Astrocyte of the cerebellum (primary cell): ENCODE measurements around the gene PJVK.
A peak's percentile ranks its signal among the peaks of the same experiment; 100 is the strongest.

ENCODE experiments used
- DNase-seq: peaks from one replicate; pipeline ENCODE4 v3.0.0-alpha.2; 2011; ENCODE audit warnings: low read depth
- H3K4me3 ChIP-seq: 2 replicates; pipeline ENCODE4 v1.5.1; 2011; ENCODE audit warnings: mild to moderate bottlenecking, low read depth, low read length, moderate library complexity
- CTCF ChIP-seq: IDR thresholded peaks from 2 replicates; pipeline ENCODE4 v1.5.1; 2012; ENCODE audit warnings: low read length, low read depth, moderate library complexity, mild to moderate bottlenecking; ENCODE audit errors: missing control alignments
- in situ Hi-C: cut with HindIII; loops from 2 replicates; pipeline ENCODE4 v1.10.0; 2017; ENCODE audit warnings: low sequenced_read_pairs

The PJVK gene

GRCh38 chr2:178413472-178414265 is 37.5 kb upstream of the PJVK start:
- H3K4me3 ChIP-seq, result peak overlapping the region; percentile 58
- no peak for TF ChIP-seq CTCF
- in situ Hi-C loops, result loop anchor here (25.0 kb wide), 1 partner anchor 276 kb away; no protein-coding TSS in a partner anchor
- DNase-seq, result no peak

- peak overlapping the region; percentile 58 for H3K4me3 ChIP-seq
- peak; percentile 91 for DNase-seq
- peak; percentile 96 for TF ChIP-seq CTCF
- in situ Hi-C loops, result loop anchor here (25.0 kb wide), 1 partner anchor 277 kb away; no protein-coding TSS in a partner anchor
Observed at GRCh38 chr2:178414266-178415247, 36.6 kb upstream of the PJVK start.

- no peak for TF ChIP-seq CTCF
- no peak for DNase-seq
- H3K4me3 ChIP-seq, result no peak overlapping the region
- in situ Hi-C loops, result loop anchor here (25.0 kb wide), 1 partner anchor 279 kb away; no protein-coding TSS in a partner anchor
Observed at GRCh38 chr2:178415979-178416378, 35.2 kb upstream of the PJVK start.

- H3K4me3 ChIP-seq, result no peak overlapping the region
- in situ Hi-C loops, result loop anchor here (25.0 kb wide), 1 partner anchor 281 kb away; no protein-coding TSS in a partner anchor
- no peak for DNase-seq
- no peak for TF ChIP-seq CTCF
Observed at GRCh38 chr2:178417916-178418315, 33.3 kb upstream of the PJVK start.

- in situ Hi-C loops, result loop anchor here (25.0 kb wide), 1 partner anchor 281 kb away; no protein-coding TSS in a partner anchor
- no peak for TF ChIP-seq CTCF
- no peak overlapping the region for H3K4me3 ChIP-seq
- DNase-seq, result no peak
Observed at GRCh38 chr2:178418426-178418825, 32.8 kb upstream of the PJVK start.

- DNase-seq, result no peak
- in situ Hi-C loops, result loop anchor here (25.0 kb wide), 1 partner anchor 282 kb away; no protein-coding TSS in a partner anchor
- TF ChIP-seq CTCF, result peak; percentile 46
- H3K4me3 ChIP-seq, result no peak overlapping the region
Observed at GRCh38 chr2:178419123-178419522, 32.1 kb upstream of the PJVK start.
